Measurements from ENCODE around the gene NDUFB3.

NDUFB3 gene

GRCh38 chr2:201110615-201111014, 38.8 kb downstream of the NDUFB3 start (continued):
- TF ChIP-seq POU6F1 (CRISPR knock-in tag; IDR thresholded peaks at IDR 0.05; ENCODE audit: borderline replicate concordance, low read depth) (no peak), RARB (CRISPR knock-in tag; IDR thresholded peaks at IDR 0.05) (no peak), ZNF565 (CRISPR knock-in tag; conservative IDR thresholded peaks at IDR 0.05; ENCODE audit: low read depth) (no peak), OSR1 (CRISPR knock-in tag; IDR thresholded peaks at IDR 0.05) (no peak)

GRCh38 chr2:201111096-201111495, 39.3 kb downstream of the NDUFB3 start:
- TF ChIP-seq PPARA (CRISPR knock-in tag; IDR thresholded peaks at IDR 0.05; ENCODE audit: borderline replicate concordance): no peak
- no peak for TF ChIP-seq ZNF565 (CRISPR knock-in tag; conservative IDR thresholded peaks at IDR 0.05; ENCODE audit: low read depth)
- TF ChIP-seq ZNF8 (CRISPR knock-in tag; IDR thresholded peaks at IDR 0.05): no peak
- TF ChIP-seq TOX (CRISPR knock-in tag; IDR thresholded peaks at IDR 0.05; ENCODE audit: borderline replicate concordance): no peak
- TF ChIP-seq BACH2 (CRISPR knock-in tag; IDR thresholded peaks at IDR 0.05; ENCODE audit: borderline replicate concordance): no peak
- no peak for TF ChIP-seq ISL1 (CRISPR knock-in tag; IDR thresholded peaks at IDR 0.05)
- TF ChIP-seq ESRRG (CRISPR knock-in tag; IDR thresholded peaks at IDR 0.05): no peak
- no peak for TF ChIP-seq ARNTL (CRISPR knock-in tag; IDR thresholded peaks at IDR 0.05; ENCODE audit: borderline replicate concordance, low read depth)
- TF ChIP-seq CSRNP3 (CRISPR knock-in tag; IDR thresholded peaks at IDR 0.05): no peak
- no peak for TF ChIP-seq GLIS3 (CRISPR knock-in tag; IDR thresholded peaks at IDR 0.05)
- TF ChIP-seq CREB5 (CRISPR knock-in tag; IDR thresholded peaks at IDR 0.05; ENCODE audit: low read depth): no peak
- TF ChIP-seq POU6F1 (CRISPR knock-in tag; IDR thresholded peaks at IDR 0.05; ENCODE audit: borderline replicate concordance, low read depth): no peak
- ATAC-seq: no peak

GRCh38 chr2:201114350-201114749, 42.5 kb downstream of the NDUFB3 start:
- no peak for ATAC-seq
- TF ChIP-seq ESRRG (CRISPR knock-in tag; IDR thresholded peaks at IDR 0.05) (no peak), ZNF70 (CRISPR knock-in tag; IDR thresholded peaks at IDR 0.05) (no peak), ZFP30 (CRISPR knock-in tag; IDR thresholded peaks at IDR 0.05) (no peak), ZC3H10 (CRISPR knock-in tag; IDR thresholded peaks at IDR 0.05) (no peak), PATZ1 (CRISPR knock-in tag; IDR thresholded peaks at IDR 0.05; ENCODE audit: borderline replicate concordance) (no peak), ARNTL (CRISPR knock-in tag; IDR thresholded peaks at IDR 0.05; ENCODE audit: borderline replicate concordance, low read depth) (no peak), ZFP3 (CRISPR knock-in tag; IDR thresholded peaks at IDR 0.05) (no peak), RARB (CRISPR knock-in tag; IDR thresholded peaks at IDR 0.05) (no peak), TOX (CRISPR knock-in tag; IDR thresholded peaks at IDR 0.05; ENCODE audit: borderline replicate concordance) (no peak), GLIS3 (CRISPR knock-in tag; IDR thresholded peaks at IDR 0.05) (no peak), POU6F1 (CRISPR knock-in tag; IDR thresholded peaks at IDR 0.05; ENCODE audit: borderline replicate concordance, low read depth) (no peak), OSR1 (CRISPR knock-in tag; IDR thresholded peaks at IDR 0.05) (no peak), SNAI2 (CRISPR knock-in tag; IDR thresholded peaks at IDR 0.05) (no peak)
